Karpas-422 (cell line): ENCODE measurements around the gene RELB. TPM values are rescaled to one million over a fixed set of nuclear protein-coding genes. Genes with fewer than 3 reads are reported as not detected.

Experiments
- DNase-seq: peaks from one replicate; pipeline ENCODE4 v3.0.0-alpha.2; 2015
- H2AFZ ChIP-seq: fragments of 200-600 bp; sonication (generic); 2 replicates; pipeline ENCODE4 v1.6.1; 2014; ENCODE audit warnings: antibody characterized with exemption, low read length, mixed read lengths
- H3K27ac ChIP-seq: fragments of 200-600 bp; sonication (generic); 2 replicates; pipeline ENCODE4 v1.5.1; 2014; ENCODE audit warnings: mild to moderate bottlenecking, low read length, moderate library complexity
- H3K27me3 ChIP-seq: fragments of 200-600 bp; sonication (generic); 2 replicates; pipeline ENCODE4 v1.6.1; 2014; ENCODE audit warnings: low read length, mixed read lengths
- H3K36me3 ChIP-seq: fragments of 200-600 bp; sonication (generic); 2 replicates; pipeline ENCODE4 v1.6.1; 2014; ENCODE audit warnings: low read length, mixed read lengths; ENCODE audit not compliant: insufficient read depth
- H3K4me1 ChIP-seq: fragments of 200-600 bp; sonication (generic); 2 replicates; pipeline ENCODE4 v1.6.1; 2014; ENCODE audit warnings: mild to moderate bottlenecking, low read length, mixed read lengths
- H3K4me2 ChIP-seq: fragments of 200-600 bp; sonication (generic); 2 replicates; pipeline ENCODE4 v1.6.1; 2014; ENCODE audit warnings: low read length, low read depth, mild to moderate bottlenecking; ENCODE audit not compliant: poor library complexity, severe bottlenecking
- H3K4me3 ChIP-seq: fragments of 200-600 bp; sonication (generic); 2 replicates; pipeline ENCODE4 v1.5.1; 2014; ENCODE audit warnings: mild to moderate bottlenecking, antibody characterized with exemption, low read length, mixed read lengths
- H3K79me2 ChIP-seq: fragments of 200-600 bp; sonication (generic); 2 replicates; pipeline ENCODE4 v1.6.1; 2014; ENCODE audit warnings: mild to moderate bottlenecking, low read length, mixed read lengths
- H3K9ac ChIP-seq: fragments of 200-600 bp; sonication (generic); 2 replicates; pipeline ENCODE4 v1.6.0; 2014; ENCODE audit warnings: low read length
- H3K9me2 ChIP-seq: fragments of 200-600 bp; sonication (generic), shearing (Covaris generic); replicated peaks from 2 replicates; pipeline ENCODE4 v1.6.0; 2014; ENCODE audit warnings: mild to moderate bottlenecking, low read length, moderate library complexity; ENCODE audit not compliant: insufficient read depth
- H3K9me3 ChIP-seq: fragments of 300-700, 200-600 bp; sonication (generic); 2 replicates; pipeline ENCODE4 v1.6.1; 2014; ENCODE audit warnings: low read length, mixed read lengths
- H4K20me1 ChIP-seq: fragments of 200-600 bp; sonication (generic); 2 replicates; pipeline ENCODE4 v1.6.1; 2014; ENCODE audit warnings: mild to moderate bottlenecking, antibody characterized with exemption, low read length, low read depth; ENCODE audit not compliant: insufficient read depth
- total RNA-seq: library from RNA; depleted of rRNA; stranded (reverse); fragments of >200 nt; shearing (Covaris generic); gene quantifications from 2 replicates; pipeline ENCODE4 v1.2.3, GENCODE V29; 2014; ENCODE audit warnings: low replicate concordance

The RELB gene
- total RNA-seq, 1 experiment from 2014 or later: 0.63 TPM

DNA sequence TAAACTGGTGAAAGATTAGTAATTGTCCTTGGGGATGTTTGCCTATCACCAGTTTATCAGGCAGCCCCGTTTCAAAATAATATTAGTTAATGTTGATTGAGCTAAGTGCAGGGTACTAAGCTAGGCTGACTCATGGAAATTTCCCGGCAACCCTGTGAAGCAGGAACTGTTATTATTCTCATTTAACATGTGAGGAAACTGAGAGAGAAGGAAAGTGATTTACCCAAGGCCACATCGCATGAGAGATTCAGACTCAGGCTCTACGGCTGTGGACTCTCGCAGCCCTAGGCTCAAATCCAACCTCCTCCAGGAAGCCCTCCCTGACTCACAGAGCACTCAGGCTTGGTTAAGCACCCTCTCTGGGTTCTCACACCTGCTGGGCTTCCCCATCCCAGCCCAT lies 26.4 kb upstream of the RELB start:
- H3K36me3 ChIP-seq: peaks cover 9% of the 10 kb centered on the region; the same call in 1 of the 2 replicates
- H2AFZ ChIP-seq: no peak overlapping the region
- H3K4me2 ChIP-seq: no peak overlapping the region
- H3K27me3 ChIP-seq: no peaks in the 10 kb centered on the region
- H3K27ac ChIP-seq: no peak overlapping the region
- peaks cover 4% of the 10 kb centered on the region for H3K79me2 ChIP-seq
- no peak for DNase-seq
- no peaks in the 10 kb centered on the region for H3K9me2 ChIP-seq
- H4K20me1 ChIP-seq: no peaks in the 10 kb centered on the region
- H3K9me3 ChIP-seq: no peaks in the 10 kb centered on the region
- no peak overlapping the region for H3K9ac ChIP-seq
- H3K4me3 ChIP-seq: no peak overlapping the region
- H3K4me1 ChIP-seq: no peaks in the 10 kb centered on the region

DNA sequence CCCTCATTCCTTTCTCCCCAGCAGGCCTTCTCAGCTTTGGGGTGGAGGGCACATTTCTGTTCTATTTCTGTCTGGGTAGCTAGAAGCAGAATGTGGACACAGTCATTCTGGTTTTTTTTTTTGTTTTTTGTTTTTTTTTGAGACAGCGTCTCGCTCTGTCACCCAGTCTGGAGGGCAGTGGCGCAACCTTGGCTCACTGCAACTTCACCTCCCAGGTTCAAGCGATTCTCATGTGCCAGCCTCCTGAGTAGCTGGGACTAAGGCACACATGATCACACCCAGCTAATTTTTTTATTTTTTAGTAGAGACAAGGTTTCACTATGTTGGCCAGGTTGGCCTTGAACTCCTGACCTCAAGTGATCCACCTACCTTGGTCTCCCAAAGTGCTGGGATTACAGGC lies 25.8 kb upstream of the RELB start:
- Histone ChIP-seq H3K27ac (no peak overlapping the region), H3K9me3 (no peaks in the 10 kb centered on the region), H3K27me3 (no peaks in the 10 kb centered on the region), H3K79me2 (no peaks in the 10 kb centered on the region), H3K4me2 (no peak overlapping the region), H3K4me3 (no peak overlapping the region), H3K9ac (no peak overlapping the region), H3K4me1 (no peaks in the 10 kb centered on the region), H2AFZ (no peak overlapping the region), H3K9me2 (no peaks in the 10 kb centered on the region), H4K20me1 (no peaks in the 10 kb centered on the region), H3K36me3 (peaks cover 12% of the 10 kb centered on the region; the same call in 1 of the 2 replicates)
- no peak for DNase-seq

DNA sequence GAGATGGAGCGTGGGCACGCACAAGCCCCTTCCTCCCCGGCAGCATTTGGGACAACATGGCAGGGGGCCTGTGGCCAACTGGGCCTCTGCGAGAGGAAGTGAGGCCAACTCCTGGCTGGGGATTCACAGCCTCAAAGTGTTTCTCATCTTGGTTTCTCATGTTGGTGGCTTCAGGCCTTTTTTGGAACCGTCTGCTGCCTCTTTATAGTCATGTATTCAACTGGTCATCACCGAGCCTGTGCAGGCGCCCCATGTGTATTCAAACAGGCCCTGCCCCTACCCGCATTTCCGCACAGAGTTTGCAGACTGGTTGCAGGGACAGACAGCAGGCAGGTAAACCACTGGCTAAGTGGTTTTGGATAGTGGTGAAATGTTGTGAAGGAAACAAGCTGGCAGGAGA lies 17.3 kb upstream of the RELB start:
- H3K9ac ChIP-seq: no peak overlapping the region
- H3K4me2 ChIP-seq: no peak overlapping the region
- H3K4me3 ChIP-seq: no peak overlapping the region
- no peaks in the 10 kb centered on the region for H3K9me3 ChIP-seq
- no peak overlapping the region for H2AFZ ChIP-seq
- no peaks in the 10 kb centered on the region for H3K4me1 ChIP-seq
- H3K36me3 ChIP-seq: 0 out of 2 replicates have a peak, but pooled peaks cover 11% of the 10 kb centered on the region
- no peaks in the 10 kb centered on the region for H4K20me1 ChIP-seq
- H3K27ac ChIP-seq: no peak overlapping the region
- H3K9me2 ChIP-seq: no peaks in the 10 kb centered on the region
- H3K79me2 ChIP-seq: no peaks in the 10 kb centered on the region
- H3K27me3 ChIP-seq: no peaks in the 10 kb centered on the region
- no peak for DNase-seq

DNA sequence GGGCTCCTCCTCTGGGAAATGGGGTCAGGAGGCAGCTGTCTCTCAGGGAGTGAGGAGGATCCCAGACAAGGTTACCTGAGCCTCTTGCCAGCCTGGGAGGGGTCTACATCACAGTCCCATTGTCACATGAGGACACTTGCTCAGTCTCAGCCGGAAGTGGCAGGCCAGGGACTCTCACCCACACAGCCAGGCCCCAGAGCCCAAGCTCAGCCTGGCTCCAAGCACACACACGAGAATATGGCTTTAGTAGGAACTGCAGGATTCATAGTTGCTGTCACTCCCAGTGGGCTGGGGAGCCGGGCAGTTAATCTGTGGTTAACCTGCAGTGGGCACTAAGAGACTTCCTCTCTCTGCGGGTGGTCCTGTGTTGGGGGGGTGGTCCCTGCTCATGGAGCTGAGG lies 15.8 kb upstream of the RELB start:
- Histone ChIP-seq H3K79me2 (no peaks in the 10 kb centered on the region), H3K4me1 (no peaks in the 10 kb centered on the region), H3K9ac (no peak overlapping the region), H3K4me3 (no peak overlapping the region), H3K27ac (no peak overlapping the region), H4K20me1 (no peaks in the 10 kb centered on the region), H3K36me3 (0 out of 2 replicates have a peak, but pooled peaks cover 4% of the 10 kb centered on the region), H3K4me2 (no peak overlapping the region), H3K9me3 (no peaks in the 10 kb centered on the region), H3K9me2 (no peaks in the 10 kb centered on the region), H2AFZ (no peak overlapping the region), H3K27me3 (no peaks in the 10 kb centered on the region)
- no peak for DNase-seq

DNA sequence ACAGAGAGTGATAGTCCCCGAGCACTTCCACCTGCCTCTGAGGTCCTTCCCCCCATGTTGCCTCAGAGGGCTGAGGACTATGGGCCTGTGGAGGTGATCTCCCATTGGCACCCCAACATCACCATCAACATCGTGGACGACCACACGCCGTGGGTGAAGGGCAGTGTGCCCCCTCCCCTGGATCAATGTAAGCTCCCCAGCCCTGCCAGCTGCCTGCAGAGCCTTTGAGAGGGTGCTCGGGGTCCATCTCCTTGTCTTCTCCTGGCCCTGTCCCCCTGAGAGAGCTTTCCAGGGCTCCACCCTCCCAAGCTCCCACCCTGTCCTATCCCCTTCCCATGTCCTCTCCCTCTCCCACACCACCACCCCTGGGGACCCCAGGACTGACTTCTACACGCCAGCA lies 14.9 kb upstream of the RELB start:
- Histone ChIP-seq H3K4me2 (no peak overlapping the region), H3K9me2 (no peaks in the 10 kb centered on the region), H3K36me3 (0 out of 2 replicates have a peak, but pooled peaks cover 4% of the 10 kb centered on the region)

GRCh38 chr19:44987148-44987675 lies 14.1 kb upstream of the RELB start:
- Histone ChIP-seq H3K4me2 (no peak overlapping the region), H3K27me3 (no peaks in the 10 kb centered on the region), H3K4me1 (no peaks in the 10 kb centered on the region), H3K36me3 (0 out of 2 replicates have a peak, but pooled peaks cover 4% of the 10 kb centered on the region), H3K9me3 (no peaks in the 10 kb centered on the region), H3K9me2 (no peaks in the 10 kb centered on the region), H3K4me3 (no peak overlapping the region), H4K20me1 (no peaks in the 10 kb centered on the region), H3K79me2 (no peaks in the 10 kb centered on the region), H3K27ac (no peak overlapping the region), H2AFZ (no peak overlapping the region), H3K9ac (no peak overlapping the region)
- no peak for DNase-seq

More for the DNA sequence above, 14.9 kb upstream of the RELB start:
- Histone ChIP-seq H3K9me3 (no peaks in the 10 kb centered on the region), H3K27ac (no peak overlapping the region), H3K4me1 (no peaks in the 10 kb centered on the region), H3K9ac (no peak overlapping the region), H3K4me3 (no peak overlapping the region), H2AFZ (no peak overlapping the region), H3K79me2 (no peaks in the 10 kb centered on the region), H4K20me1 (no peaks in the 10 kb centered on the region), H3K27me3 (no peaks in the 10 kb centered on the region)
- DNase-seq: peak; percentile 27

DNA sequence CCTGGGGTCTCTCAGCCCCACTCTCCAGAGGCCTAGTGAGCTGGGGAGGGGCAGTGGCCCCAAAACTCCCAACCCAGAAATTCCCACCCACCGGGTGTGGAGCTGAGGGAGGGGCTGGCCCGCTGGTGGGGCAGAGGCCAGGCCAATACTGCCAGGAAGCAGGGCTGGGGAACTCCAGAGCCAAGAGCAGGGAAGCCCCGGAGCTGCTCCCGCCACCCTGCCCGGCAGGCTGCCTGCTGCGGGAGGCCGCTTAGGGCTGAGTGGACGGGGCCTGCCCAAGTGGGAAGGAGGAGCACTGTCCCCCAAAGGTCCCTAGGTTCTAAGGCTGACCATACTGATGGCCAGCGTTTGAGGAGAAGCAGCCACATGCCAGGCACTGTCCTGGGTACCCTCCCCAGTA lies 13.0 kb upstream of the RELB start:
- 0 out of 2 replicates have a peak, but pooled peaks cover 4% of the 10 kb centered on the region for H3K36me3 ChIP-seq
- no peaks in the 10 kb centered on the region for H3K9me2 ChIP-seq
- no peaks in the 10 kb centered on the region for H3K4me1 ChIP-seq

DNA sequence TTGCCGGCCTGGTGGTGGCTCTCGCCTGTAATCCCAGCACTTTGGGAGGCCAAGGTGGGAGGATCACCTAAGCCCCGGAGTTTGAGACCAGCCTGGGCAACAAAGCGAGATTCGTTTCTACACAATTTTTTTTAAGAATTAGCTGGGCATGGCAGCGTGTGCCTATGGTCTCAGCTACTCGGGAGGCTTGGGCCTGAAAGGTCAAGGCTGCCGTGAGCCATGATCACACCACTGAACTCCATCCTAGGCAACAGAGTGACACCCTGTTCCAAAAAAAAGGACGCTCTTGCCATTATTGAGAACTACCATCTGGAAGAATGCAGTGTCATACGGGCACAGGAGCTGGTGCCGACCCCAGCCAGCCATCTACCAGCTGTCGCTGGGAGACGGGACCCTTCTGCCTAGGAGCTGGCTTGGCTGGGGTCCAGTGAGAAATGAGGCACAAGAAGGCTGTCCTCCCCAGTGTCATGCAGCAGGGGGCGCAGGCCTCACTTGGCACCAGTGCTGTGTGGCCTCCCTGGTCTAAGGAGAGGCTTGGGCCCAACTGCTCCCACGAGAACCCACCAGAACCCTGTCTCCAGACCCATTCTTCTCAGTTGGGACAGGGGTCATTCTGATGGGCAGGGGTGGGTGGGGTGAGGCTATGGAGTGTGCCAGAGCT lies 12.2 kb upstream of the RELB start:
- Histone ChIP-seq H3K9me3 (no peaks in the 10 kb centered on the region), H3K79me2 (no peaks in the 10 kb centered on the region), H4K20me1 (no peaks in the 10 kb centered on the region), H3K4me2 (no peak overlapping the region), H3K36me3 (0 out of 2 replicates have a peak, but pooled peaks cover 4% of the 10 kb centered on the region), H3K4me1 (no peaks in the 10 kb centered on the region), H3K27ac (no peak overlapping the region), H3K9ac (no peak overlapping the region), H3K4me3 (no peak overlapping the region), H3K27me3 (no peaks in the 10 kb centered on the region), H3K9me2 (no peaks in the 10 kb centered on the region), H2AFZ (no peak overlapping the region)
- DNase-seq: peak; percentile 88

More for the DNA sequence above, 13.0 kb upstream of the RELB start:
- Histone ChIP-seq H2AFZ (no peak overlapping the region), H3K27me3 (no peaks in the 10 kb centered on the region), H3K9ac (no peak overlapping the region), H3K4me2 (no peak overlapping the region), H3K27ac (no peak overlapping the region), H3K4me3 (no peak overlapping the region), H3K79me2 (no peaks in the 10 kb centered on the region), H3K9me3 (no peaks in the 10 kb centered on the region), H4K20me1 (no peaks in the 10 kb centered on the region)
- no peak for DNase-seq
